GM12878 (cell line): ENCODE measurements around the gene APELA. TPM values are rescaled to one million over a fixed set of nuclear protein-coding genes. Genes with fewer than 3 reads are reported as not detected.
A peak's percentile ranks its signal among the peaks of the same experiment; 100 is the strongest.

Experiments
- ATF7 ChIP-seq: fragments of 450-650 bp; IDR thresholded peaks from 2 replicates; pipeline ENCODE4 v1.6.1; 2016; ENCODE audit warnings: low read depth, mild to moderate bottlenecking
- BMI1 ChIP-seq: fragments of 450-650 bp; IDR thresholded peaks from 2 replicates; pipeline ENCODE4 v1.6.1; 2016; ENCODE audit warnings: mild to moderate bottlenecking, moderate library complexity, borderline replicate concordance
- CHD2 ChIP-seq: IDR thresholded peaks from 2 replicates; pipeline ENCODE4 v1.6.1; 2011; ENCODE audit warnings: low read depth, low read length, improper control_type of control experiment, borderline replicate concordance
- CREM ChIP-seq: IDR thresholded peaks from 2 replicates; pipeline ENCODE4 v1.6.1; 2014; ENCODE audit warnings: antibody characterized with exemption, low read depth
- DPF2 ChIP-seq: fragments of 450-650 bp; IDR thresholded peaks from 2 replicates; pipeline ENCODE4 v1.6.1; 2017; ENCODE audit warnings: mild to moderate bottlenecking
- EED ChIP-seq: sonication (generic); IDR thresholded peaks from 2 replicates; pipeline ENCODE4 v1.6.1; 2016; ENCODE audit warnings: antibody characterized with exemption, low read depth
- GATAD2B ChIP-seq: fragments of 450-650 bp; conservative IDR thresholded peaks from 2 replicates; pipeline ENCODE4 v1.6.1; 2017; ENCODE audit warnings: low read depth, mild to moderate bottlenecking, moderate library complexity
- HDGF ChIP-seq: fragments of 450-650 bp; IDR thresholded peaks from 2 replicates; pipeline ENCODE4 v1.6.1; 2016; ENCODE audit warnings: antibody characterized with exemption
- IKZF1 ChIP-seq: fragments of 450-650 bp; conservative IDR thresholded peaks from 2 replicates; pipeline ENCODE4 v1.6.1; 2017; ENCODE audit warnings: antibody characterized with exemption, mild to moderate bottlenecking
- JUNB ChIP-seq: IDR thresholded peaks from 2 replicates; pipeline ENCODE4 v1.6.1; 2016; ENCODE audit warnings: antibody characterized with exemption, mild to moderate bottlenecking
- NBN ChIP-seq: fragments of 450-650 bp; IDR thresholded peaks from 2 replicates; pipeline ENCODE4 v1.6.1; 2016
- PAX5 ChIP-seq: IDR thresholded peaks from 2 replicates; pipeline ENCODE4 v1.6.1; 2011; ENCODE audit warnings: low read depth, low read length, borderline replicate concordance
- TAF1 ChIP-seq: IDR thresholded peaks from 2 replicates; pipeline ENCODE4 v1.6.1; 2011; ENCODE audit warnings: mild to moderate bottlenecking, low read depth, low read length, borderline replicate concordance
- YY1 ChIP-seq: IDR thresholded peaks from 2 replicates; pipeline ENCODE4 v1.6.1; 2011; ENCODE audit warnings: low read depth, mild to moderate bottlenecking, low read length
- ZNF217 ChIP-seq: fragments of 450-650 bp; IDR thresholded peaks from 2 replicates; pipeline ENCODE4 v1.6.1; 2017; ENCODE audit warnings: antibody characterized with exemption, mild to moderate bottlenecking
- polyA plus RNA-seq, 11 experiments: library from polyadenylated mRNA; depleted of rRNA in 4 of 11; unstranded in 6 of 11; stranded (reverse) in 5 of 11; fragments of >200 nt; fragmentation: Nextera tagmentation in 4 of 11; fragmentation: Illumina TruSeq in 1 of 11; extraction: Ambion mirVana in 4 of 11; extraction: Trizol in 1 of 11; gene quantifications; 1 replicate in 1 of 11; 2 replicates in 10 of 11; pipeline versions ENCODE4 v1.2.1 to v1.2.3, GENCODE V29; 2011 to 2016; ENCODE audit warnings: inconsistent platforms in 2 of 11, missing spikeins in 2 of 11, low read depth in 1 of 11
- total RNA-seq, 4 experiments: library from RNA; depleted of rRNA in 3 of 4; stranded (reverse); fragments of >200 nt in 3 of 4; fragmentation: Illumina TruSeq in 1 of 4; extraction: Trizol in 1 of 4; gene quantifications; 2 replicates each; pipeline versions ENCODE4 v1.2.1 to v1.2.3, GENCODE V29; 2013 to 2021
- TF ChIP-seq, protein P1 (sequence below): fragments of 450-650 bp; IDR thresholded peaks from 2 replicates; pipeline ENCODE4 v1.6.1; 2016; ENCODE audit warnings: mild to moderate bottlenecking, moderate library complexity, borderline replicate concordance
- TF ChIP-seq, protein P2 (sequence below): fragments of 450-650 bp; IDR thresholded peaks from 2 replicates; pipeline ENCODE4 v1.6.1; 2017; ENCODE audit warnings: mild to moderate bottlenecking, moderate library complexity
- TF ChIP-seq, protein P3 (sequence below): fragments of 450-650 bp; IDR thresholded peaks from 2 replicates; pipeline ENCODE4 v1.6.1; 2017; ENCODE audit warnings: mild to moderate bottlenecking, moderate library complexity

APELA gene
- total and polyA plus RNA-seq, 10 of the 15 experiments (the other 5 are each of a cell fraction or from before 2014, with no cell fraction given): 0.79 to 6.9 (median 1.2) TPM

DNA sequence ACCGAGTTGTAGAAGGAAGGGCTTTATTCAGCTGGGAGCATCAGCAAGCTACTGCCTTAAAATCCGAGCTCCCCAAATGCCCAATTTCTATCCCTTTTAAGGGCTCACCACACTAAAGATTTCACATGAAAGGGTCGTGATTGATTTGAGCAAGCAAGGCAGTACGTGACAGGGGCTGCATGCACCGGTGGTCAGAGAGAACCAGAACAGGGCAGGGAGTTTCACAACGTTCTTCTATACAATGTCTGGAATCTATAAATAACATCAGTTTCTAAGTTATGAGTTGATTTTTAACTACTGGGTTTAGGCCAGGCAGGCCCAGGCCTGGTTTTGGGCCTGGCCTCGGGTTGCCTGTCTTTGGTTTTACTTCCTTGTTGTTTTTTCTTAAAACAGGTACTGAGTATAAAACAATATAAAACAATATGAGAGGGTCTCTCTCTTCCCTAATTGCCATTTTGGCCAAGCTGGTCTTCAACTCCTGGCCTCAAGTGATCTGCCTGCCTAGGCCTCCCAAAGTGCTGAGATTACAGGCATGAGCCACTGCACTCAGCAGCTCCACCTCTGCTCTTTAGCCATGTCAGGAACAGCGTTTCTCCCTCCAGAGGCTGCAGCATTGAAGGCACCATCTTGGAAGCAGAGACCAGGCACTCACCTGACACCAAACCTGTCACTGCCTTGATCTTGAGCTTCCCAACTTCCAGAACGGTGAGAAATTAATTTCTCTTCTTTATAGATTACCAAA is 59.1 kb downstream of the APELA start (continued):
- TF ChIP-seq, protein P1, sequence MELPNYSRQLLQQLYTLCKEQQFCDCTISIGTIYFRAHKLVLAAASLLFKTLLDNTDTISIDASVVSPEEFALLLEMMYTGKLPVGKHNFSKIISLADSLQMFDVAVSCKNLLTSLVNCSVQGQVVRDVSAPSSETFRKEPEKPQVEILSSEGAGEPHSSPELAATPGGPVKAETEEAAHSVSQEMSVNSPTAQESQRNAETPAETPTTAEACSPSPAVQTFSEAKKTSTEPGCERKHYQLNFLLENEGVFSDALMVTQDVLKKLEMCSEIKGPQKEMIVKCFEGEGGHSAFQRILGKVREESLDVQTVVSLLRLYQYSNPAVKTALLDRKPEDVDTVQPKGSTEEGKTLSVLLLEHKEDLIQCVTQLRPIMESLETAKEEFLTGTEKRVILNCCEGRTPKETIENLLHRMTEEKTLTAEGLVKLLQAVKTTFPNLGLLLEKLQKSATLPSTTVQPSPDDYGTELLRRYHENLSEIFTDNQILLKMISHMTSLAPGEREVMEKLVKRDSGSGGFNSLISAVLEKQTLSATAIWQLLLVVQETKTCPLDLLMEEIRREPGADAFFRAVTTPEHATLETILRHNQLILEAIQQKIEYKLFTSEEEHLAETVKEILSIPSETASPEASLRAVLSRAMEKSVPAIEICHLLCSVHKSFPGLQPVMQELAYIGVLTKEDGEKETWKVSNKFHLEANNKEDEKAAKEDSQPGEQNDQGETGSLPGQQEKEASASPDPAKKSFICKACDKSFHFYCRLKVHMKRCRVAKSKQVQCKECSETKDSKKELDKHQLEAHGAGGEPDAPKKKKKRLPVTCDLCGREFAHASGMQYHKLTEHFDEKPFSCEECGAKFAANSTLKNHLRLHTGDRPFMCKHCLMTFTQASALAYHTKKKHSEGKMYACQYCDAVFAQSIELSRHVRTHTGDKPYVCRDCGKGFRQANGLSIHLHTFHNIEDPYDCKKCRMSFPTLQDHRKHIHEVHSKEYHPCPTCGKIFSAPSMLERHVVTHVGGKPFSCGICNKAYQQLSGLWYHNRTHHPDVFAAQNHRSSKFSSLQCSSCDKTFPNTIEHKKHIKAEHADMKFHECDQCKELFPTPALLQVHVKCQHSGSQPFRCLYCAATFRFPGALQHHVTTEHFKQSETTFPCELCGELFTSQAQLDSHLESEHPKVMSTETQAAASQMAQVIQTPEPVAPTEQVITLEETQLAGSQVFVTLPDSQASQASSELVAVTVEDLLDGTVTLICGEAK: 0 out of 2 replicates have a peak, but pooled peaks have one; percentile 4
- TF ChIP-seq, protein P2, sequence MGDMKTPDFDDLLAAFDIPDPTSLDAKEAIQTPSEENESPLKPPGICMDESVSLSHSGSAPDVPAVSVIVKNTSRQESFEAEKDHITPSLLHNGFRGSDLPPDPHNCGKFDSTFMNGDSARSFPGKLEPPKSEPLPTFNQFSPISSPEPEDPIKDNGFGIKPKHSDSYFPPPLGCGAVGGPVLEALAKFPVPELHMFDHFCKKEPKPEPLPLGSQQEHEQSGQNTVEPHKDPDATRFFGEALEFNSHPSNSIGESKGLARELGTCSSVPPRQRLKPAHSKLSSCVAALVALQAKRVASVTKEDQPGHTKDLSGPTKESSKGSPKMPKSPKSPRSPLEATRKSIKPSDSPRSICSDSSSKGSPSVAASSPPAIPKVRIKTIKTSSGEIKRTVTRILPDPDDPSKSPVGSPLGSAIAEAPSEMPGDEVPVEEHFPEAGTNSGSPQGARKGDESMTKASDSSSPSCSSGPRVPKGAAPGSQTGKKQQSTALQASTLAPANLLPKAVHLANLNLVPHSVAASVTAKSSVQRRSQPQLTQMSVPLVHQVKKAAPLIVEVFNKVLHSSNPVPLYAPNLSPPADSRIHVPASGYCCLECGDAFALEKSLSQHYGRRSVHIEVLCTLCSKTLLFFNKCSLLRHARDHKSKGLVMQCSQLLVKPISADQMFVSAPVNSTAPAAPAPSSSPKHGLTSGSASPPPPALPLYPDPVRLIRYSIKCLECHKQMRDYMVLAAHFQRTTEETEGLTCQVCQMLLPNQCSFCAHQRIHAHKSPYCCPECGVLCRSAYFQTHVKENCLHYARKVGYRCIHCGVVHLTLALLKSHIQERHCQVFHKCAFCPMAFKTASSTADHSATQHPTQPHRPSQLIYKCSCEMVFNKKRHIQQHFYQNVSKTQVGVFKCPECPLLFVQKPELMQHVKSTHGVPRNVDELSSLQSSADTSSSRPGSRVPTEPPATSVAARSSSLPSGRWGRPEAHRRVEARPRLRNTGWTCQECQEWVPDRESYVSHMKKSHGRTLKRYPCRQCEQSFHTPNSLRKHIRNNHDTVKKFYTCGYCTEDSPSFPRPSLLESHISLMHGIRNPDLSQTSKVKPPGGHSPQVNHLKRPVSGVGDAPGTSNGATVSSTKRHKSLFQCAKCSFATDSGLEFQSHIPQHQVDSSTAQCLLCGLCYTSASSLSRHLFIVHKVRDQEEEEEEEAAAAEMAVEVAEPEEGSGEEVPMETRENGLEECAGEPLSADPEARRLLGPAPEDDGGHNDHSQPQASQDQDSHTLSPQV: peak; percentile 59; the same call in 1 of the 2 replicates
- TF ChIP-seq, protein P3, sequence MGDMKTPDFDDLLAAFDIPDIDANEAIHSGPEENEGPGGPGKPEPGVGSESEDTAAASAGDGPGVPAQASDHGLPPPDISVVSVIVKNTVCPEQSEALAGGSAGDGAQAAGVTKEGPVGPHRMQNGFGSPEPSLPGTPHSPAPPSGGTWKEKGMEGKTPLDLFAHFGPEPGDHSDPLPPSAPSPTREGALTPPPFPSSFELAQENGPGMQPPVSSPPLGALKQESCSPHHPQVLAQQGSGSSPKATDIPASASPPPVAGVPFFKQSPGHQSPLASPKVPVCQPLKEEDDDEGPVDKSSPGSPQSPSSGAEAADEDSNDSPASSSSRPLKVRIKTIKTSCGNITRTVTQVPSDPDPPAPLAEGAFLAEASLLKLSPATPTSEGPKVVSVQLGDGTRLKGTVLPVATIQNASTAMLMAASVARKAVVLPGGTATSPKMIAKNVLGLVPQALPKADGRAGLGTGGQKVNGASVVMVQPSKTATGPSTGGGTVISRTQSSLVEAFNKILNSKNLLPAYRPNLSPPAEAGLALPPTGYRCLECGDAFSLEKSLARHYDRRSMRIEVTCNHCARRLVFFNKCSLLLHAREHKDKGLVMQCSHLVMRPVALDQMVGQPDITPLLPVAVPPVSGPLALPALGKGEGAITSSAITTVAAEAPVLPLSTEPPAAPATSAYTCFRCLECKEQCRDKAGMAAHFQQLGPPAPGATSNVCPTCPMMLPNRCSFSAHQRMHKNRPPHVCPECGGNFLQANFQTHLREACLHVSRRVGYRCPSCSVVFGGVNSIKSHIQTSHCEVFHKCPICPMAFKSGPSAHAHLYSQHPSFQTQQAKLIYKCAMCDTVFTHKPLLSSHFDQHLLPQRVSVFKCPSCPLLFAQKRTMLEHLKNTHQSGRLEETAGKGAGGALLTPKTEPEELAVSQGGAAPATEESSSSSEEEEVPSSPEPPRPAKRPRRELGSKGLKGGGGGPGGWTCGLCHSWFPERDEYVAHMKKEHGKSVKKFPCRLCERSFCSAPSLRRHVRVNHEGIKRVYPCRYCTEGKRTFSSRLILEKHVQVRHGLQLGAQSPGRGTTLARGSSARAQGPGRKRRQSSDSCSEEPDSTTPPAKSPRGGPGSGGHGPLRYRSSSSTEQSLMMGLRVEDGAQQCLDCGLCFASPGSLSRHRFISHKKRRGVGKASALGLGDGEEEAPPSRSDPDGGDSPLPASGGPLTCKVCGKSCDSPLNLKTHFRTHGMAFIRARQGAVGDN: peak; percentile 99
- TF ChIP-seq NBN: peak; percentile 87
- TF ChIP-seq CHD2: 0 out of 2 replicates have a peak, but pooled peaks have one; percentile 9
- peak; percentile 37; the same call in 1 of the 2 replicates for TF ChIP-seq IKZF1
- peak; percentile 34; the same call in 1 of the 2 replicates for TF ChIP-seq GATAD2B
- TF ChIP-seq YY1: peak; percentile 80; the same call in 1 of the 2 replicates
- peak; percentile 48; the same call in 1 of the 2 replicates for TF ChIP-seq DPF2
- peak; percentile 30; the same call in 1 of the 2 replicates for TF ChIP-seq JUNB
- 0 out of 2 replicates have a peak, but pooled peaks have one; percentile 15 for TF ChIP-seq TAF1
- peak; percentile 56 for TF ChIP-seq CREM
- TF ChIP-seq EED: 0 out of 2 replicates have a peak, but pooled peaks have one; percentile 6
- TF ChIP-seq PAX5: peak; percentile 81
- peak; percentile 39; the same call in 1 of the 2 replicates for TF ChIP-seq HDGF
- TF ChIP-seq ATF7: peak; percentile 36; the same call in 1 of the 2 replicates
- 0 out of 2 replicates have a peak, but pooled peaks have one; percentile 44 for TF ChIP-seq BMI1
- peak; percentile 36; the same call in 1 of the 2 replicates for TF ChIP-seq ZNF217
